ENCODE data around the gene NUDT5. TPM values are rescaled to one million over a fixed set of nuclear protein-coding genes. Genes with fewer than 3 reads are reported as not detected.

NUDT5 gene
- total RNA-seq, 1 donor from 2014 or later: 51.0 TPM

DNA sequence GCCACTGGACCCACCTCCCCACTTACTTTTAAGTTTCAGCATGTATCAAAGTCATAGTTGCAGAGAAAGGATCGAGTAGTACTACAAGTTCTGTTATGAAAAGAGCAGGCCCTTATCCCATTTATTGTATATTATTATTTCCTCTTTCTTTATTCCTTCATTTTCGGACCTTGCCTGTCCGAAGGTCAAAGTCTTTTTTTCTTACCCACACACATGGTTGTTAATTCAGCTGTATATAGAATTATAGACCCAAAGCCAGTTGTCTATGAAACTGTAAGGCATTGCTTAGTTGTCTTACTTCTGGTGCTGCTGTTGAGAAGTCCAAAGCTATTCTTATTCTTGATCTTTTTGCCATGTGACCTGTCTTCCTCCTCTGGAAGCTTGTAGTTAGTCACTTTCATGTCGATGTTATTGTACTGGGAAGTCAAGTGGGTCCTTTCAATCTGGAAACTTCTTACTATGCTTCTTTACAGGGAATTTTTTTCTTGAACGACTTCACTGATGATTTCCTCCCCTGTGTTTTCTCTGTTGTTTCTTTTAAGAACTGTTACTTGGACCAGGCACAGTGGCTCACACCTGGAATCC is 8.3 kb downstream of the NUDT5 start:
- no peak for DNase-seq (ENCODE audit: low spot score in 2 of 2, unreplicated experiment in 2 of 2)
- H3K27ac Mint-ChIP-seq: no peak overlapping the region
- no peaks in the 10 kb centered on the region for H3K27me3 Mint-ChIP-seq (ENCODE audit: low read depth)
- TF ChIP-seq, protein P1, sequence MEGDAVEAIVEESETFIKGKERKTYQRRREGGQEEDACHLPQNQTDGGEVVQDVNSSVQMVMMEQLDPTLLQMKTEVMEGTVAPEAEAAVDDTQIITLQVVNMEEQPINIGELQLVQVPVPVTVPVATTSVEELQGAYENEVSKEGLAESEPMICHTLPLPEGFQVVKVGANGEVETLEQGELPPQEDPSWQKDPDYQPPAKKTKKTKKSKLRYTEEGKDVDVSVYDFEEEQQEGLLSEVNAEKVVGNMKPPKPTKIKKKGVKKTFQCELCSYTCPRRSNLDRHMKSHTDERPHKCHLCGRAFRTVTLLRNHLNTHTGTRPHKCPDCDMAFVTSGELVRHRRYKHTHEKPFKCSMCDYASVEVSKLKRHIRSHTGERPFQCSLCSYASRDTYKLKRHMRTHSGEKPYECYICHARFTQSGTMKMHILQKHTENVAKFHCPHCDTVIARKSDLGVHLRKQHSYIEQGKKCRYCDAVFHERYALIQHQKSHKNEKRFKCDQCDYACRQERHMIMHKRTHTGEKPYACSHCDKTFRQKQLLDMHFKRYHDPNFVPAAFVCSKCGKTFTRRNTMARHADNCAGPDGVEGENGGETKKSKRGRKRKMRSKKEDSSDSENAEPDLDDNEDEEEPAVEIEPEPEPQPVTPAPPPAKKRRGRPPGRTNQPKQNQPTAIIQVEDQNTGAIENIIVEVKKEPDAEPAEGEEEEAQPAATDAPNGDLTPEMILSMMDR (IDR thresholded peaks at IDR 0.05; ENCODE audit: unreplicated experiment): no peak
- H3K4me3 Mint-ChIP-seq: no peak overlapping the region
- H3K4me1 Mint-ChIP-seq: no peaks in the 10 kb centered on the region
- peaks cover 23% of the 10 kb centered on the region for H3K36me3 Mint-ChIP-seq
- H3K9me3 Mint-ChIP-seq: no peaks in the 10 kb centered on the region

DNA sequence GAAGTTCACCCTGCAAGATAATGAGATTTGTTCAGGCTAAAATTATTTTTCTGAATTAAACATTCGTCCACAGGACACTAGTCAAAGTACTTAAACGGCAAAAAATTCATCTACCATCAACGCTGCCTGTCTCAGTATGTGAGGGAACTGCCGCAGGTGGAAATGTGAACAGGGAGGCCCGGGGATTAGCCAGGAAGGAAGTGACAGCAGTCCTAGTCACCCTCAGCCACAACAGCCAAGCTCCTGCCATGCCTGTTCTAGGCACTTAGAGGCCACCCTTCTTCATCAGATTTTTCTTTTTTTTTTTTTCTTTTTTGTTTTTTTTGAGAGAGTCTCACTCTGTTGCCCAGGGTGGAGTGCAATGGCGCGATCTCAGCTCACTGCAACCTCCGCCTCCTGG is 9.4 kb downstream of the NUDT5 start:
- Mint-ChIP-seq H3K27ac (no peak overlapping the region), H3K4me3 (no peak overlapping the region), H3K27me3 (ENCODE audit: low read depth) (no peaks in the 10 kb centered on the region), H3K9me3 (no peaks in the 10 kb centered on the region), H3K36me3 (peaks cover 24% of the 10 kb centered on the region), H3K4me1 (no peaks in the 10 kb centered on the region)
- TF ChIP-seq, protein P1 (IDR thresholded peaks at IDR 0.05; ENCODE audit: unreplicated experiment): no peak
- DNase-seq (ENCODE audit: low spot score in 2 of 2, unreplicated experiment in 2 of 2): no peak

DNA sequence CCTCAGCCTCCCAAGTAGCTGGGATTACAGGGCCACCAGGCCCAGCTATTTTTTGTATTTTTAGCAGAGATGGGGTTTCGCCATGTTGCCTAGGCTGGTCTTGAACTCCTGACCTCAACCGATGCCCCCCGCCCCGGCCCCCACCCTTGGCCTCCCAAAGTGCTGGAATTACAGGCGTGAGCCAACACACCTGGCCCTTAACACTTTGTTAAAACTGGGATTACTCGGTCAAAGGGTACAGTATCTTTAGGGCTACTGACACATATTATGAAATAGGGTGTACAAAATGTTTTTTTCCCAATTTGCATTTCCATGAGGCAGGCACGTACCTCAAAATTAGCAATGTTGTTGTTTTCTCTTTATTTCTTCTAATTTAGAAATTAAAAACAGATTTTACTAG is 11.5 kb downstream of the NUDT5 start:
- no peak overlapping the region for H3K27ac Mint-ChIP-seq
- H3K4me1 Mint-ChIP-seq: no peaks in the 10 kb centered on the region
- no peak overlapping the region for H3K4me3 Mint-ChIP-seq
- no peak for DNase-seq (ENCODE audit: low spot score in 2 of 2, unreplicated experiment in 2 of 2)
- no peaks in the 10 kb centered on the region for H3K27me3 Mint-ChIP-seq (ENCODE audit: low read depth)
- H3K9me3 Mint-ChIP-seq: no peaks in the 10 kb centered on the region
- H3K36me3 Mint-ChIP-seq: peaks cover 24% of the 10 kb centered on the region
- TF ChIP-seq, protein P1 (IDR thresholded peaks at IDR 0.05; ENCODE audit: unreplicated experiment): no peak

DNA sequence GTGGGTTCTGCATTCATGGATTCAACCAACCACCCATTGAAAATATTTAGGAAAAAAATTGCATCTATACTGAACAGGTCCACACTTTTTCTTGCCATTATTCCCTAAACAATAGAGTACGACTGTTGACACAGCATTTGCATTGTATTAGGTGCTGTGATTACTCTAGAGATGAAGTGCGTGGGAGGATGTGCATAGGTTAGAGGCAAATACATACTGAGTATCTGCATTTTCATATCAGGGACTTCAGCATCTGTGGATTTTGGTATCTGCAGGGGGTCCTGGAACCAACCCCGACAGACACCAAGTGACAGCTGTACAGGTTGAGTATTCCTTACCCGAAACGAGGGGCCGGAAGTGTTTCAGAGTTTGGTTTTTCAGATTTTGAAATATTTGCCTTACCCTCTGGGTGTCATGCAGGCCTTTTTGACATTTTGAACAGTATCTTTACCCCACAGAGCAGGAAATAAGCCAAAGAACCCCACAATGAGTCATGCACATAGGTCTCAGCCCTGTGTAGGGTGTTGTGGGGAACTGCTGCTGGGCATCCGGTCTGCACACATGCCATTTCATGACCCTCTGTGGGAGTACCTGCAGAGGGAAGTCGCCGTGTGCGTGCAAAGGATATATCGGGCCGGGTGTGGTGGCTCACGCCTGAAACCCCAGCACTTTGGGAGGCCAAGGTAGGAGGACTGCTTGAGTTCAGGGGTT is 14.5 kb downstream of the NUDT5 start:
- no peak for DNase-seq (ENCODE audit: low spot score in 2 of 2, unreplicated experiment in 2 of 2)
- TF ChIP-seq, protein P1 (IDR thresholded peaks at IDR 0.05; ENCODE audit: unreplicated experiment): no peak
- no peaks in the 10 kb centered on the region for H3K4me1 Mint-ChIP-seq
- no peaks in the 10 kb centered on the region for H3K9me3 Mint-ChIP-seq
- H3K36me3 Mint-ChIP-seq: peaks cover 20% of the 10 kb centered on the region
- no peak overlapping the region for H3K27ac Mint-ChIP-seq
- H3K27me3 Mint-ChIP-seq (ENCODE audit: low read depth): no peaks in the 10 kb centered on the region
- no peak overlapping the region for H3K4me3 Mint-ChIP-seq

GRCh38 chr10:12180221-12180974 is 15.3 kb downstream of the NUDT5 start:
- DNase-seq (ENCODE audit: low spot score in 2 of 2, unreplicated experiment in 2 of 2): no peak
- no peaks in the 10 kb centered on the region for H3K9me3 Mint-ChIP-seq
- peaks cover 15% of the 10 kb centered on the region for H3K36me3 Mint-ChIP-seq
- H3K27me3 Mint-ChIP-seq (ENCODE audit: low read depth): no peaks in the 10 kb centered on the region
- no peak overlapping the region for H3K4me3 Mint-ChIP-seq
- H3K27ac Mint-ChIP-seq: no peak overlapping the region
- TF ChIP-seq, protein P1 (IDR thresholded peaks at IDR 0.05; ENCODE audit: unreplicated experiment): no peak
- H3K4me1 Mint-ChIP-seq: no peaks in the 10 kb centered on the region
